Measurements from ENCODE around the gene MRPL48. TPM values are rescaled to one million over a fixed set of nuclear protein-coding genes. Genes with fewer than 3 reads are reported as not detected.
A peak's percentile ranks its signal among the peaks of the same experiment; 100 is the strongest.
"Not testable (repeated sequence)": the region's sequence is repeated elsewhere in the genome, so short reads cannot be mapped to it uniquely, and the experiment has no call there.

MRPL48 gene
- total and polyA plus RNA-seq, 5 donors, result 36.3 to 53.1 (median 37.6) TPM

DNA sequence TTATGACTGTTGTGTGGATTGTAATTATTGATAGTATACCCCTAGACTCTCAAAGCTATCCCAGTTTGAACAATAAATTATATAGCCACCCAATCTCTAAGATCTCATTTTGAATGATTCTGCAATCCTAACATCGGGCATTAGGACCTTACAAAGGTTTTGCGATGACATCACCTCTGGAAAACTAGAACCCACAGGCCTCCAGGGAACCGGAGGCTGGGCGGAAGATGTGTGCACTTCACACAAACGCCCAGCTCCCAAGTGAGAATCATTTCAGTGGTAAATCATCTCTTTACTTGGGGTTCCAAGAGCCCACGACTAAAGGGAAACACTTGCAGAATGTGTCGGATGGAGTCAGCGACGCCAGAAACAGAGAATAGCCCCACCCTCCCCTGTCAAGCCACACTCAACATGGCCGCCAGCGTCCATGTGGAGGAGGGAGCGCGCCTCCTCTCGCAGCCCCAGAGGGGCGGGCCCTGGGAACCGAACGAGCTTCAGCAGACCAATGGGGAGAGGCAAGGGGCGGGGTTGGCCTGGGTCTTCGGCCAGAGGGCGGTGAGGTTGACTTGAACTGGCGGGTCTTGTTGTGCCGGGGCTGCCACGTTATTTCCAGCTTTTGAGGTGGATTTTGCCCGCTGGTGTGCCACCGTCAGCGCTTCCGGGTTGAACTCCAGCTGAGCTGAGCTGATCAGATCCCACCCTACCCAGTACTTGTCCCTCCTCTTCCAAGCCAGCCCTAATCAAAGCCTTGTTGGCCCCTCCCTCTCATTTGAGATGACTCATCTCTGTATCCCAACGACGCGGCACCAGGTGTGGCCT is 8.4 kb upstream of the MRPL48 start:
- intact Hi-C loops (cut with DNase I), result no loop called here
- ATAC-seq, result peak; percentile 100
- H3K4me3 ChIP-seq (ENCODE audit: low read length), result peak overlapping the region; percentile 60
- no peaks in the 10 kb centered on the region for H3K4me1 ChIP-seq (ENCODE audit: control insufficient read depth, insufficient read depth, low read length)
- WGBS, result under 1% methylated on average over 30 of the region's 30 CpGs
- no peaks in the 10 kb centered on the region for H3K9me3 ChIP-seq (ENCODE audit: control insufficient read depth, low read length)
- peak; percentile 99 to 100 (median 99) for DNase-seq
- peak overlapping the region; percentile 88 for H3K27ac ChIP-seq (ENCODE audit: low read length)
- H3K27me3 ChIP-seq (ENCODE audit: control insufficient read depth, insufficient read depth), result no peaks in the 10 kb centered on the region

DNA sequence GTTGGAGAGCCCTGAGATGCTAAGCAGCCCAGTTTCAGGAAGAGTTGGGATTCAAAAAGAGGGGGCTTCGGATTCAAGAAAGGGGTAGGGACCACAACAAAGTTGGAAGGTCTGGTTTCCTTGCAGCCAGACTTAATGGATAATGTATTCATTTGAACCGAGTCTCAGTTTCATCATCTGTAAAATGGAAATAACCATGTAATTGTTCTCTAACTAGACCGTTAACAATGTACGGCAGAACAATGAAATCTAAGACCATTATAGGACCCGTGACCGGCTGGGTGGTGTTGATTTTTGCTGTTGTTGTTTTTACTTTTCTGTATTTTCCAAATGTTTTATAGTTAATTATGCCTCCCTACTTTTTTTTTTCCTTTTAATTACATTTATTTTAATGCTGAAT is 6.4 kb upstream of the MRPL48 start:
- Histone ChIP-seq H3K9me3 (ENCODE audit: control insufficient read depth, low read length) (no peaks in the 10 kb centered on the region), H3K27ac (ENCODE audit: low read length) (no peak overlapping the region), H3K4me1 (ENCODE audit: control insufficient read depth, insufficient read depth, low read length) (no peaks in the 10 kb centered on the region), H3K4me3 (ENCODE audit: low read length) (no peak overlapping the region), H3K27me3 (ENCODE audit: control insufficient read depth, insufficient read depth) (no peaks in the 10 kb centered on the region)
- WGBS, result 90% methylated on average over 6 of the region's 6 CpGs
- DNase-seq, result no peak
- intact Hi-C loops (cut with DNase I), result no loop called here
- no peak for ATAC-seq

DNA sequence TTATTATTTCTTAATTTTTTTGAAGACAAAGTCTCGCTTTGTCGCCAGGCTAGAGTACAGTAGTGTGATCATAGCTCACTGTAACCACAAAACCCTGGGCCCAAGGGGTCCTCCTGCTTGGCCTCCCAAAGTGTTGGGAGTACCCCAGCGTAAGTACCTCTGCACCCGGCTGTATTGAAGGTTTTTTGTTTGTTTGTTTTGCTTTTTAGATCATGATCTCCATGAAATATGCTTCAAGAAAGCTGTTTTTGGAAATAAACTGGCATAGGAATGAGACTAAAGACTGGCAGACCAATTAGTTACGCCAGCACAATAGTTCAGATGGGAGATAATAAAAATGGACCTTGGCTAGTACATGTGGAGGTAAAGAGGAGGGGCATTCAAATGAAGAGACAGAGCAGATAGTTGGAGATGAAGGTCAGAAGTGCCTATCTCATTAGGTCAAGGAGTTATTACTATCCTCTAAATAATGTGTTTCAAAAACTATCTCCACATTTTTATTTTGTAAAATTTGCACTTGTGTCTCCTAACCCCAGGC is 4.1 kb upstream of the MRPL48 start:
- H3K4me1 ChIP-seq (ENCODE audit: control insufficient read depth, insufficient read depth, low read length), result no peaks in the 10 kb centered on the region
- no peaks in the 10 kb centered on the region for H3K9me3 ChIP-seq (ENCODE audit: control insufficient read depth, low read length)
- H3K27me3 ChIP-seq (ENCODE audit: control insufficient read depth, insufficient read depth), result no peaks in the 10 kb centered on the region
- no peak overlapping the region for H3K4me3 ChIP-seq (ENCODE audit: low read length)
- WGBS, result 89% methylated on average over 5 of the region's 5 CpGs
- DNase-seq (no peak), ATAC-seq (no peak)
- H3K27ac ChIP-seq (ENCODE audit: low read length), result no peak overlapping the region
- intact Hi-C loops (cut with DNase I), result no loop called here

DNA sequence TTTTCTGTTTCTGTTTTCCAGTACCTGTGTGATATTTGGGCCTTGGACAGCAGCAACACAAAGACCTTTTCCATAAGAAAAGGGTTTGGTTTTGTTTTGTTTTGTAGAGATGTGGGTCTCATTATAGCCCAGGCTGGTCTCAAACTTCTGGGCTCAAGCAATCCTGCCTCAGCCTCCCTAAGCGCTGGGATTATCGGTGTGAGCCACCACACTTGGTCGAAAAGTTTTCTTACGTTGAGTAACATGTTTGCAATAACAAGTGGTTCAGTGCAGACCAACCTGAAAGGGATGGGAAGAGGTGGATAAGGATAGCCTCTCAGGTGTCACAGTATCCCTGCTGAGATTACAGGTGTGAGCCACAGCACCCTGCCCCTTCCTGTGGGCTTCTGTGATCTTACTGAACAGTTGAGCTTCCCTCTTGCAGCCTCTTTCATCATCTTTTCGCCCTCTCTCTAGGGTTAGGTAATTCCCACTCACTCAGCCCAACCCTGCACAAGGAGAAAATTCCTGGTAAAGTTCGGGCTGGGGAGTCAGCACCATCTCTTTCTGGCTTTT is 3.5 kb upstream of the MRPL48 start:
- no peak for DNase-seq
- Histone ChIP-seq H3K27ac (ENCODE audit: low read length) (no peak overlapping the region), H3K4me3 (ENCODE audit: low read length) (no peak overlapping the region), H3K27me3 (ENCODE audit: control insufficient read depth, insufficient read depth) (no peaks in the 10 kb centered on the region), H3K9me3 (ENCODE audit: control insufficient read depth, low read length) (no peaks in the 10 kb centered on the region), H3K4me1 (ENCODE audit: control insufficient read depth, insufficient read depth, low read length) (no peaks in the 10 kb centered on the region)
- intact Hi-C loops (cut with DNase I), result no loop called here
- no peak for ATAC-seq
- WGBS, result 85% methylated on average over 6 of the region's 6 CpGs

DNA sequence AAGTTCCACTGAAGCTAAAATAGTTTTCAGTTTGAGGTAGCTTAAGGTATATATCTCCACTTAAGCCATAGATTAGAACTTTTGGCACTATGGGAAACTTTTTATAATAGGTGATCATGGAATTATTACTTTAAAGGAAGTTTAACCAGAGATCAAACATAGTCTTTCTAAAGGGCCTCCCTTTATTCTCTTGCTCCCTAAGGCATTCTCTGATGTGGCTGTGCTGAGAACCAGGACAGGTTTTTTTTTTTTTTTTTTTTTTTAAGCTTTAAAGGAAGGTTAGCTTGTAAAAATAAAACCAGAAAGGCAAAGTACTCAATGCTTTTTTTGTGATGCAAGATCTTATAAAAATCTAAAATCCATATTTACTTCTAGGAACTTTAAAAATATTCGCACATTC is 2.9 kb upstream of the MRPL48 start:
- DNase-seq, result no peak
- no peak overlapping the region for H3K27ac ChIP-seq (ENCODE audit: low read length)
- ATAC-seq, result no peak
- H3K27me3 ChIP-seq (ENCODE audit: control insufficient read depth, insufficient read depth), result no peaks in the 10 kb centered on the region
- intact Hi-C loops (cut with DNase I), result no loop called here
- 90% methylated on average over 1 of the region's 1 CpG for WGBS
- no peaks in the 10 kb centered on the region for H3K4me1 ChIP-seq (ENCODE audit: control insufficient read depth, insufficient read depth, low read length)
- no peaks in the 10 kb centered on the region for H3K9me3 ChIP-seq (ENCODE audit: control insufficient read depth, low read length)
- no peak overlapping the region for H3K4me3 ChIP-seq (ENCODE audit: low read length)

DNA sequence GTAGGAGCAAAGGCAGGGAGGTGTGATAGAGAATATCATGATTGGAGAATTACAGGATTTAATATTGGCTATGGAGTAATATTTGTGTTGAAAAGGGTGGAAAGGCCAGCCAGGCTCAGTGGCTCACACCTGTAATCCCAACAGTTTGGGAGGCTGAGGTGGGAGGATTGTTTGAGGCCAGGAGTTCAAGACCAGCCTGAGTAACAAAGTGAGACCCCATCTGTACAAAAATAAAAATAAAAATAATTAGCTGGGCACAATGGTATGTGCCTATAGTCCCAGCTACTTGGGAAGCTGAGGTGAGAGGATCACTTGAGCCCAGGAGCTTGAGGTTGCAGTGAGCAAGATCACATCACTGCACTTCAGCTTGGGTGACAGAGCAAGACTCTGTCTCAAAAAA is 2.2 kb upstream of the MRPL48 start:
- H3K27ac ChIP-seq (ENCODE audit: low read length); H3K27me3 ChIP-seq (ENCODE audit: control insufficient read depth, insufficient read depth); H3K4me3 ChIP-seq (ENCODE audit: low read length); DNase-seq; intact Hi-C loops (cut with DNase I); H3K9me3 ChIP-seq (ENCODE audit: control insufficient read depth, low read length); ATAC-seq; H3K4me1 ChIP-seq (ENCODE audit: control insufficient read depth, insufficient read depth, low read length): not testable (repeated sequence)

DNA sequence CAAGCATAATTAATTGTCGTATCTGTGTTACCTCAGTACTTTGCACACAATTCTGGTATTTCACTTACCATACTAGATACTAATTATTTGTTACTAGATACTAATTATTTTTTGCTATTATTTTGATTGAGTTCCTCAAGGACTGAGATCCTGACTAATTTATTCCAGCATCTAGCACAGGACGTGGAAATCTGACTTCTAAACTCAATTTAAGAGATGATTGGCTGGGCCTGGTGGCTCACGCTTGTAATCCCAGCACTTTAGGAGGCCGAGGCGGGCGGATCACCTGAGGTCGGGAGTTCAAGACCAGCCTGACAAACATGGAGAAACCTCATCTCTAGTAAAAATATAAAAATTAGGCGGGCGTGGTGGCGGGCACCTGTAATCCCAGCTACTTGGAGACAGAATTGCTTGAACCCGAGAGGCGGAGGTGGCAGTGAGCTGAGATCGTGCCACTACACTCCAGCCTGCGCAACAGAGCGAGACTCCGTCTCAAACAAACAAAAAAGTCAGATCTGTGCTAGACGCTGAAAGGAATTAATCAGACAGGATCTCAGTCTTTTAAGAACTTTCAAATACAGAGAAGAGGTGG is 527 bp upstream of the MRPL48 start:
- Histone ChIP-seq H3K27ac (ENCODE audit: low read length) (peak overlapping the region; percentile 73), H3K9me3 (ENCODE audit: control insufficient read depth, low read length) (no peaks in the 10 kb centered on the region), H3K4me3 (ENCODE audit: low read length) (peak overlapping the region; percentile 98), H3K27me3 (ENCODE audit: control insufficient read depth, insufficient read depth) (no peaks in the 10 kb centered on the region), H3K4me1 (ENCODE audit: control insufficient read depth, insufficient read depth, low read length) (no peaks in the 10 kb centered on the region)
- intact Hi-C loops (cut with DNase I), result no loop called here
- WGBS, result 56% methylated on average over 17 of the region's 17 CpGs
- ATAC-seq (no peak), DNase-seq (no peak)

DNA sequence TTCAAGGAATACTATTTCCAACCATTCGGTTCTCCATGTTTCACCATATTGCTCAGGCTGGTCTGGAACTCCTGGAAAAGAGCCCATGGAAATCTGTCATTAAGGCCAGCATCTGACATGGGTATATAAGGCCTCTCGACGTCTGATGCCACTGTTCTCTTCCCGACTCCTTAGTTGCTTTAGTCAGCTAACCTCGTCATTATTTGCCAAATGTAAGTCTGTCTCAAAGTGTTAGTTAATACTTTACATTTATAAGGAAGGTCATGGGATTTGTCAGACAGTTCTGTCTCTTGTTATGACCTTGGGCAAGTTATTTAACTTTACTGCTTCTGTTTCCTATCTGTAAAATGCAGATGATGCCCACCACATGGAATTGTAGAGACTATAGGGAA is 1.6 kb downstream of the MRPL48 start:
- Histone ChIP-seq H3K27ac (ENCODE audit: low read length) (no peak overlapping the region), H3K4me1 (ENCODE audit: control insufficient read depth, insufficient read depth, low read length) (no peaks in the 10 kb centered on the region), H3K4me3 (ENCODE audit: low read length) (no peak overlapping the region), H3K9me3 (ENCODE audit: control insufficient read depth, low read length) (no peaks in the 10 kb centered on the region), H3K27me3 (ENCODE audit: control insufficient read depth, insufficient read depth) (no peaks in the 10 kb centered on the region)
- ATAC-seq (no peak), DNase-seq (no peak)
- 57% methylated on average over 5 of the region's 5 CpGs for WGBS
- intact Hi-C loops (cut with DNase I), result no loop called here

DNA sequence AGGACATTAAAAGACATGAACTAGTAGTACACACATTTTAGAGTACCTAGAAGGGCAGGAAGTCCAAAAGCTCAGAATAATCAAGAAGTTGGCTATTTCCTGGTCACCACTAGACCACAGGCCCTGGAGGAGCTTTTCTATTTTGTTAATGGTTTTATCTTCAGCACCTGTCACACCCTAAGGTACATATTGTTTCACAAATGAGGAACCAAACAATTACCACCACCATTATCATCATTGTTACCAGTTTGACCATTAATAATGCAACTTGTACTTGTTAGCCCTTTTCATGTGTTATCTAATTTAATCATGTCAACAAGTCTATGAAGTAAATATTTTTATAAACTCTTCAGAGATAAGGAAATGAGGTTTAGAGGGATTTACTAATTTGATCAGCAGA is 4.9 kb downstream of the MRPL48 start:
- no peak for ATAC-seq
- Histone ChIP-seq H3K9me3 (ENCODE audit: control insufficient read depth, low read length) (no peaks in the 10 kb centered on the region), H3K4me3 (ENCODE audit: low read length) (no peak overlapping the region), H3K27ac (ENCODE audit: low read length) (no peak overlapping the region), H3K4me1 (ENCODE audit: control insufficient read depth, insufficient read depth, low read length) (no peaks in the 10 kb centered on the region), H3K27me3 (ENCODE audit: control insufficient read depth, insufficient read depth) (no peaks in the 10 kb centered on the region)
- no peak for DNase-seq
- intact Hi-C loops (cut with DNase I), result loop anchor here in 1 of 4 donors (10.0 kb wide), 1 partner anchor 72 kb away; no protein-coding TSS in a partner anchor

DNA sequence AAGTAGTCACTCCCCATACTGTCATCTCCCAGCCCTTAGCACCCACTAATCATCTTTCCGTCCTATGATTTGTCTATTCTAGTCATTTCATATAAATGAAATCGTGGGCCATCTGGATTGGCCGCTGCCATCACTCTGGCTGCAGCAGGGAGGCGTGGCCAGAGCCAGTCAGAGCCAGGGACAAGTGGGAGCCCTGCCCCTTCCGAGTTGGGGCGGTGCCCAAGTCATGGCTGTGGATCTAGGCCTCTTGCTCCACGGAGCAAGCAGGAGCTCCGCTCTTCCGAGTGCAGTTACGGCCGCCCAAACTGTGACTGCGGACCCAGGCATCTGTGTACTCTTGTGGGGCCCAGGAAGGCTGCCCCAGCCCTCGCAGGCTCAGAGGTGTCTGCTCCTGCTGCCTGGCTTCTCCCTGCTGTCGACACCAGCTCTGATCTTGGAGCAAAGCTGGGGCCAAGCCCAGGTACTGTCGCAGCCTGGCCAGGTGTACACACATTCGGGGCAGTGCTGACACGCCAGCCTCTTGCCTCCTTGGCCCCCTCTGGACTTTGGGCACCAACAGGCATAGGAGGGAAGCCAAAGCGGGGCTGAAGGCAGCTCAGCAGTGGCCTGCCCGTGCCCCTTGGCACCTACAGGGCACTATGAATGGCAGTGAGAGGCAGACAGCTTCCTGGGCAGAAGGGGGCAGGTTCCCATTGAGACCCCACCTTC is 8.4 kb downstream of the MRPL48 start:
- DNase-seq (peak; percentile 35 to 76 (median 71)), ATAC-seq (peak; percentile 69)
- WGBS, result 76% methylated on average over 19 of the region's 19 CpGs
- Histone ChIP-seq H3K4me3 (ENCODE audit: low read length) (no peak overlapping the region), H3K27ac (ENCODE audit: low read length) (no peak overlapping the region), H3K27me3 (ENCODE audit: control insufficient read depth, insufficient read depth) (no peaks in the 10 kb centered on the region), H3K9me3 (ENCODE audit: control insufficient read depth, low read length) (no peaks in the 10 kb centered on the region), H3K4me1 (ENCODE audit: control insufficient read depth, insufficient read depth, low read length) (no peaks in the 10 kb centered on the region)
- intact Hi-C loops (cut with DNase I), result loop anchor here in 1 of 4 donors (10.0 kb wide), 1 partner anchor 69 kb away; no protein-coding TSS in a partner anchor

DNA sequence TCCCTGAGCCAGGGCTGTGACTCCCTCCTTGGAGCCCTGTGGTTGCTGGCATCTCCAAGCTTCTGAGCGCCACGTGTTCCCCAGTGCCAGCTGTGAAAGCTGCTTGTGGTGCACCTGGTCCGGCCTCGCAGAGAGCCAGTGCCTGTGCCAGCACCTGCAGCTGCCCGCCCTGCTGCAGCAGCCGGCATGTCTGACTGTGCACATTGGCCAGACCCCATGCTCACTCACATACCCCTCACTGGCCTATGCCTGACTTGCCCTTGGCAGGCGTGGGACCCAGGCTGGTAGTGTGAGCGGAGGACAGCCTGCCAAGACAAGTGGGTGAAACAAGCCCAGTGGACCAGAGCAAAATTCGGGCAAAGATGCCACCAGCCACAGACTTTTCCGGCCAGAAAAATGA is 9.8 kb downstream of the MRPL48 start:
- WGBS, result 87% methylated on average over 10 of the region's 10 CpGs
- no peak overlapping the region for H3K4me3 ChIP-seq (ENCODE audit: low read length)
- peak in 1 of 3 donors; percentile 53 for DNase-seq
- ATAC-seq, result peak; percentile 35 to 62
- intact Hi-C loops (cut with DNase I), result loop anchor here in 1 of 4 donors (10.0 kb wide), 1 partner anchor 67 kb away; no protein-coding TSS in a partner anchor
- no peaks in the 10 kb centered on the region for H3K4me1 ChIP-seq (ENCODE audit: control insufficient read depth, insufficient read depth, low read length)
- no peak overlapping the region for H3K27ac ChIP-seq (ENCODE audit: low read length)
- no peaks in the 10 kb centered on the region for H3K9me3 ChIP-seq (ENCODE audit: control insufficient read depth, low read length)
- H3K27me3 ChIP-seq (ENCODE audit: control insufficient read depth, insufficient read depth), result no peaks in the 10 kb centered on the region

Data from right cardiac atrium (tissue), 5 donors.